ENCODE data around the gene RWDD4.
"Not testable (repeated sequence)": the region's sequence is repeated elsewhere in the genome, so short reads cannot be mapped to it uniquely, and the experiment has no call there.

The RWDD4 gene

GRCh38 chr4:183635321-183635720, 23.7 kb downstream of the RWDD4 start:
- no peak for DNase-seq

DNA sequence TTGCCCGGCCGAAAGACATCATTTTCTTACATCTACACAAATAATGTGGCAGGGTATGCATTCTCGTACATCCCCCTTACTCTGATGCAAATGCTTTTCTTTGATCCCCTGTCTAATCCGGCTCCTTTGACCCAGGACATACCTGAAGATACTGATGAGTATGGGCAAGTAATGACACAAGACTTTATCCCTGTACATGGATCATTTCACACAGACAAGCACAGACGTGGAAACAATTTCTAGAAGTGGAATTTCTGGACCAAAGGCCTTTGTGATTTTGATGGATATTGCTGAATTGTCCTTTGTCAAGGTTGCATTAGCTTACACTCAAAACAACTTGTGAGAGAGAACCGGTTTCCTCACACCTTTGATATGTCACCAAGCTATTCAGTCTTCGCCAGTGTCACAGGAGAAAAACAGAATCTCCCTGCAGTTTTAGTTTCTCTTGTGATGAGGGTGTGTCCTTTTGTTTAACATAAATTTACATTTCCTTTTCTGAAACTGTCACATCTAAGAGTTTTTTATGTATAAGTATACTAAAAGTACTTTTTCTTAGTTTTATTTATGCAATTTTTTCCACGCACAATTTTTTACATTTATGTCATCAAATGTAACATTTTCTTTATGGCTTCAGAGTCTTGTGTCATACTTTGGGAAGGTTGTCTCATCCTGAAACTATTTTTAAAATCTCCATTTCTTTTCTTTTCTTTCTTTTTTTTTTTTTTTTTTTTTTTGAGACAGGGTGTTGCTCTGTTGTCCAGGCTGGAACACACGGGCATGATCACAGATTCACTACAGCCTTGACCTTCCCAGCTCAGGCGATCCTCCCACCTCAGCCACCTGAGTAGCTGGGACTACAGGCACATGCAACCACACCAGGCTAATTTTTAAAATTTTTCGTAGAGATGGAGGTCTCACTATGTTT, 25.2 kb downstream of the RWDD4 start:
- DNase-seq = no peak

DNA sequence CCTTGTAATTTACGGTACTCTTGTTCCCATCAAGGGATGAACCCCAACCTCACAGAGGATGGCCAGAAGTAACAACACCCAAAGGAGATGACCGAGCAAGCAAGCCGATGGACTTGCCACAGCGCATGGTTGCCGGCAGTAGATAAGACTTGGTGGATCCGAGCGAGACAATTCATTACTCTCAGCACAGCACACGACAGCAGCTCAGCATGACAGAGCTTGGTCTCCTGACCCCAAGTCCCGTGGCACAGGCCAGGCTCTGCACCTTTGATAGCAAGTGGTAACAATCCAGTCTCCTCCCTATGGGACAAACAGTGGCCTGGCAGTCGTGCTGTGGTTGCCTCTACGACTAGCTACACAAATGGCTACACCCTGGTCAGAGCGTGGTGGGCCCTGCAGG, 26.3 kb downstream of the RWDD4 start:
- DNase-seq = no peak

DNA sequence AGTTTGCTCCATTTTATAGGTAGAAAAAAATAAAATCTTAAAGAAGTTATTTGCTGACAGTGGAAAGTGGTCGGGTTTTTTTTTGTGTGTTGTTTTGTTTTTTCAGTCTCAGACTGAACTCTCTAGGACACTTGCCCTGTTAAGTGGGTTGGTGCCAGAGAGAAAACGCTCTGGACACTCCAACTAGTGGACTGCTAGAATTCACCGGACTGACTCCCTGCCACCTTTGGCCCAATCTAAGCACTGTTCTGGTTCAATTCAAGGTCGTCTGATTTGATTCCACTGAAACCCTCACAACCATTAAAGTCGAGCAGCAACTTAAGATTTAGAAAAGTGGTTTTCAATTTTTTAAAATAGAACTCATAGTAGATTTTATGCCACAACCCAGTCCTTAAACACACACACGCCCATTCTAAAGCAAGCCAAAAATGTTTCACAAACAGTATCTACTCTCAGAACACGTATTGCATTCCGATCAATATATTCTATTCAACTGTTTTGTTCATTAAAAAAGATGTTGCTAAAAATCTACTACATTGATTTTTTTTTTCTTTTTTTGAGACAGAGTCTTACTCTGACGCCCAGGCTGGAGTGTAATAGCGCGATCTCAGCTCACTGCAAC, 27.3 kb downstream of the RWDD4 start:
- no peak for DNase-seq

- DNase-seq = no peak
These were observed 30.9 kb downstream of the RWDD4 start for GRCh38 chr4:183627979-183628588.

GRCh38 chr4:183627286-183627685, 31.7 kb downstream of the RWDD4 start:
- DNase-seq = not testable (repeated sequence)

- DNase-seq = no peak
These were observed 32.8 kb downstream of the RWDD4 start for GRCh38 chr4:183626168-183626567.

DNA sequence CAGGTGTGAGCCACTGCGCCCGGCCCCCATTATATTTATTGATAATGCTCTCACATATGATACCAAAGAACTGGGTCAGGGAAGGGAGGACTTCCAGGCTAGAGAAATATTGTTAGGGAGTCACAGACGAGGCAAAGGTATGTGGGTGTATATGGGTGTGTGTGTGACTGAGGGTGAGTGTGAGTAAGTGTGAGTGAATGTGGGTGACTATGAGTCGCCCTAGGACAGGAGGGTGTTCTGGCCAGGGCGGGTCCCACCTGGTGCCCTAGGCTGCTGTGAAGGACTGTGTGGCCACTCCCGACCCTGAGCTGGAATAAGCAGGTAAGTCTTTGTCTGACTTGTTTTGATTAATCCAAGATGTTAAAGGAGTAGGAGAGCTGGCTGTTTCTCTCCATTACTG, 34.4 kb downstream of the RWDD4 start:
- DNase-seq = no peak

GRCh38 chr4:183621875-183622274, 37.1 kb downstream of the RWDD4 start:
- no peak for DNase-seq

GRCh38 chr4:183620421-183620820, 38.6 kb downstream of the RWDD4 start:
- no peak for DNase-seq

DNA sequence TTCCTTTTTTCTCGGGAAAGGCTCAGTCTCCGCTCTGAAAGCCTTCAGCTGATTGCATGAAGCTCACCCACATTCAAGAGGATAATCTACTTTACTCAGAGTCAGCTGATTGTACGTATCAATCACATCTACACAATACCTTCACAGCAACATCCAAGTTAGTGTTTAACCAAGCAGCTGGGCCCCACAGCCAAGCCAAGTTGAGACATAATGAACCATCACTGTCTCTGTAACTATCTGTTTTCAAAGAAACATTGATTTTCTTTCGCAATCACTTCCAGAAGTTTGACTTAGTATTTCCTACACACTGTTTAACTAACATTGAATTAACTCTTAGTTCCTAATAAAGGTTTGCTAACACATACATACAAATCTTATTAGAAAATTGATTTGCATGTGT, 40.3 kb downstream of the RWDD4 start:
- no peak for DNase-seq

GRCh38 chr4:183617075-183617474, 41.9 kb downstream of the RWDD4 start:
- no peak for DNase-seq

DNA sequence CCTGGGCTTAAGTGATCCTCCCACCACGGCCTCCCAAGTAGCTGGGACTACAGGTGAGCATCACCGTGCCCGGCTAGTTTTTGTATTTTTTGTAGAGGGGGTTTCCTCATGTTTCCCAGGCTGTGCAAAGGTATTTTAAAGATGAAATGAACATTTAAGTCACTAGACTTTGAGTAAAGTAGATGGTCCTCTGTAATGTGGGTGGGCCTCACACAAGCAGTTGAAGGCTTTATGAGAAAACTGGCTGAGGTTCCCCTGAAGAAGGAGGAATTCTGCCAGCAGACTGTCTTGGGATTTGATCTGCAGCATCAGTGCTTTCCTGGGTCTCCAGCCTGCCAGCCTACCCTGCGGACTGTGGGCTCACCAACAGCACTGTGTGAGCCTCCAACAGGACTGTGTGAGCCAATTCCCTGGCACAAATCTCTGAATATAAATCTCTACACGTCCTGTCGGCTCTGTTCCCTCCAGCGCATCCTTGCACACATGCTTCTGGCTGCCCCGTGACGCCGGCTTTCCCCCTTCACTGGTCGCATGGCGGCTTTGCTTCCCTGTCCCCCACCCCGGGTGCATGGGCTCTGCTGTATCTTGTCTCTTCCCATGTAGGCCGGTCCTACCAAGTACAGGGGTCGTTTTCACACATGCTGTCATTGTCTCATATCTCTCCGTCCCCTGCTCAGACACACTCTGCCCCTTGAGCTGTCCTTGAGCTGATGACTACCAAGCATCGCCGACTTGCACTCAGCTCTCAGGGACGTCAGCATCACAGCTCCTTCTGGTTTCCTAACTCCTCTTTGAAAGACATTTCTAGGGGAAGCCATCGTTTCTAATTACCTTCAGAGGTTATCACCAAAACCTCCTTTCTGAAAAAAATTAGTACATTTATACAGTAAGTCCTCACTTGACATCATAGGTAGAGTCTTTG, 46.4 kb downstream of the RWDD4 start:
- DNase-seq = no peak

- DNase-seq = no peak
These were observed 47.7 kb downstream of the RWDD4 start for GRCh38 chr4:183611210-183611830.

GRCh38 chr4:183610613-183611012, 48.4 kb downstream of the RWDD4 start:
- no peak for DNase-seq

DNA sequence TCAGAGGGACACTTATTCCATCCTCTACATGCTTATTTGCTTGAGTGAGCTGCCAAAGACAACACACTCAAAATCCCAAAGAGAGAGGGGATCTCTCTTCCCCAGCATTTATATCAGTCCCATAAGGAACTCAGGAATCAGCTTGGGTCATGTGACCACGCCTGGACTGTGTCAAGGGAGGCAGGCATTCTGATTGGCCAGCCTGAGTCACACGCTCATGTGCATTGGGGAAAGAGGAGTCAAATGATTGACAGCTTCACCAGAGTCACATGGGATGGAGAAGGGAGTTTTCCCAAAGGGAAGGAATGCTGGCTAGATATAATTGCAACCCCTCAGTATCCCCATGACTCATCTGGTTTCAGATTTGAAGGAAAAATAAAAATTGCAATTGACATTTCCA, 49.0 kb downstream of the RWDD4 start:
- no peak for DNase-seq

DNA sequence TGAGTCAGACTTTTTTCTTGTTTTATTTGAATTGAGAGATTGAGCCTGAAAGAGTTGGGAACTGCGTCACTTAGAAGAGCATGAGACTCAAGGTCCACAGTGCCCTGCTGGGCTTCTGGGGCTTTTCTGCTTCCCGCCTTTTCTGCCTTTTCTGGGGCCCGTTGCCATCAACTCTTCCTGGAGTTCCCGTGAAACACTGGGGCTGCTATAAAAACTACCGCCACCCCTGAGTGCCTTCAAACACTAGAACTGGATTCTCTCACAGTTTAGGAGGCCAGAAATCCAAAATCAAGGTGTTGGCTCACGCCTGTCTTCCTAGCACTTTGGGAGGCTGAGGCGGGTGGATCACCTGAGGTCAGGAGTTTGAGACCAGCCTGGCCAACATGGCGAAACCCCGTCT, 49.8 kb downstream of the RWDD4 start:
- no peak for DNase-seq

DNA sequence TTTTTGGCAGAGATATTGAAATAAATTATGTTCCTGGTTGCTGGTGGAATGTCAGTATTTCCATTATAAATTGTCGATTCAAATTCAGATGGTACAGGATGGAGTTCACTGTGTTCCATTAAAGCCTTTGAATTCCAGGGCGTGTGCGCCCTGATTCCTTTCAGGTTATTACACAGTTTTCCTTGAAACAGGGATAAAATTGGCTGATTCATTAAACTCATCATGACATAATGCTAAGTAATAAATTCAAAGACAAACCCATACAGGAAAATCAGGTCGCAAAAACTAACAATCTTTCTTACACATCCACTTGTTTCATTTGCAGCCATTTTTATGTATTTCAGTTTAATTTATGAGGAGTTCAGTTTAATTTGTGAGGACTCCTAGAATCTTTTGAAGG, 51.1 kb downstream of the RWDD4 start:
- no peak for DNase-seq

DNA sequence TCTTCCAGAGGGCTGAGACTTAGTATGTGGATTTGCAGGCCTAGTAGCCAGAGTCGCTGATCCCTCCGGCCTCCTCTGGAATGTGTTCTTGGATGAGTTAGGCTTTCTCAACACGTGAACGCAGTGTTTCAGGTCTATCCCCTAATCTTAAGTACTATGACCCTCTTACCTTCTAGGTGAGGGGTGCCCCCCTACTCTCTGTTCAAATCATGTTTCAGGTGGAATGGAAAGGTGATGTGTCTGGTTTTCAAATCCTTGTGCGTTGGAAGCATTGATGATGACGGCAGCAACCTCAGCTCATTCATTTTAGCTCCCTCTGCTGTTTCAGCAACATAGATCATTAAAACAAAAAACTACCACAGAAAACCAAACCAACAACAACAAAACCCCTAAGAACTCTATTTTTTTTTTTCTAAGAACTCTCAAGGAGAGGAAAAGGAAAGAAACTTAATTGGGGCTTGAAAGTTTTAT, 56.4 kb downstream of the RWDD4 start:
- DNase-seq = no peak

DNA sequence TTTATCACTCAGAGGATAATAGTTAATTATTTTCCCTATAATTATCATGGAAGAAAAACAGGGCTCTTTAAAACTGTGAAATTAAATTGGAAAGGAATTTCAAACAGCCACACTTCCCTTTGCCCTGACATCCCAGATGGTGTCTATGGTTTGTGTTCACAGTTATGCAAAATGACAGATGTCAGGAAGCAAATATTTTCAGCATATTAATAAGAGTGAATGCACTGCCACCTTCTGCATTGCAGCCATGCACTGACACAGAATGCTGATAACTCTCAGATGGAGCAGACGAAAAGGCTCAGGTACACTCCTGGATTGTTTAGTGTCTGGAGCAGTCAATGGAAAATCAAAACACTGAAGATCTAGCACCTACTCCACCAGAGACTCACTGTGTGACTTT, 57.6 kb downstream of the RWDD4 start:
- no peak for DNase-seq

- DNase-seq = no peak
These were observed 58.7 kb downstream of the RWDD4 start for GRCh38 chr4:183600189-183600685.

DNA sequence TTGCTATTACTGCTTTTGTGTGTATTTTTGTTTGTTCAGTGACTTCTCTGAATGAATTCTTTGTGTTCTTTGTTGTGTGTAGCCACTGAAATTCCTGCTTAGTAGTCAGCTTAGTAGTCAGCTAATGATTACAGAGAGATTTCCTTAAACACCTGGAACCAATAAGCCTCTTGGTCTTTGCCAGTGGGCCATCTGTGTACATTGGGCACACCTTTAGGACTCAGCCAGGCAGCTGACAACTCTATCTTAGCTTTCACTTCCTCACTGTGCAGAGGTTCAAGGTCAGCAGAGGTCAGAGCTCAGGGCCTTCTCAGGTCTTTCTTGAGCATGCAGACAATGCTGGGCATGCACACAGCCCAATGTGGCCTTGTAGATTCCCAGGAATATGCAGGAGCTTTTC, 59.3 kb downstream of the RWDD4 start:
- no peak for DNase-seq
